Astrocyte (in vitro differentiated cells and primary cell): Measurements from ENCODE around the gene RBPJL.

Experiments
- EZH2 ChIP-seq: IDR thresholded peaks from 2 replicates; pipeline ENCODE4 v1.6.1; 2012; ENCODE audit warnings: mild to moderate bottlenecking, low read length, inconsistent platforms; ENCODE audit not compliant: insufficient read depth
- TF ChIP-seq, protein P1 (sequence below): IDR thresholded peaks from 2 replicates; pipeline ENCODE4 v1.5.1; 2011; ENCODE audit warnings: low read depth, mild to moderate bottlenecking, inconsistent platforms, low read length, moderate library complexity; ENCODE audit not compliant: insufficient read depth

GRCh38 chr20:45341939-45342854 lies 35.6 kb downstream of the RBPJL start:
- TF ChIP-seq, protein P1, sequence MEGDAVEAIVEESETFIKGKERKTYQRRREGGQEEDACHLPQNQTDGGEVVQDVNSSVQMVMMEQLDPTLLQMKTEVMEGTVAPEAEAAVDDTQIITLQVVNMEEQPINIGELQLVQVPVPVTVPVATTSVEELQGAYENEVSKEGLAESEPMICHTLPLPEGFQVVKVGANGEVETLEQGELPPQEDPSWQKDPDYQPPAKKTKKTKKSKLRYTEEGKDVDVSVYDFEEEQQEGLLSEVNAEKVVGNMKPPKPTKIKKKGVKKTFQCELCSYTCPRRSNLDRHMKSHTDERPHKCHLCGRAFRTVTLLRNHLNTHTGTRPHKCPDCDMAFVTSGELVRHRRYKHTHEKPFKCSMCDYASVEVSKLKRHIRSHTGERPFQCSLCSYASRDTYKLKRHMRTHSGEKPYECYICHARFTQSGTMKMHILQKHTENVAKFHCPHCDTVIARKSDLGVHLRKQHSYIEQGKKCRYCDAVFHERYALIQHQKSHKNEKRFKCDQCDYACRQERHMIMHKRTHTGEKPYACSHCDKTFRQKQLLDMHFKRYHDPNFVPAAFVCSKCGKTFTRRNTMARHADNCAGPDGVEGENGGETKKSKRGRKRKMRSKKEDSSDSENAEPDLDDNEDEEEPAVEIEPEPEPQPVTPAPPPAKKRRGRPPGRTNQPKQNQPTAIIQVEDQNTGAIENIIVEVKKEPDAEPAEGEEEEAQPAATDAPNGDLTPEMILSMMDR = no peak
- no peak for TF ChIP-seq EZH2
